GM18868 (cell line): Measurements from ENCODE around the gene JMJD6.
"Not testable (repeated sequence)": the region's sequence is repeated elsewhere in the genome, so short reads cannot be mapped to it uniquely, and the experiment has no call there.

Experiments
- ATAC-seq: cut with Tn5 transposase; IDR thresholded peaks from one replicate; pipeline ENCODE4 v1.9.1; 2021; ENCODE audit warnings: mild to moderate bottlenecking, moderate library complexity; ENCODE audit not compliant: unreplicated experiment

The JMJD6 gene

GRCh38 chr17:76718516-76718915 lies 7.9 kb downstream of the JMJD6 start:
- no peak for ATAC-seq

GRCh38 chr17:76716839-76717215 lies 9.6 kb downstream of the JMJD6 start:
- no peak for ATAC-seq

DNA sequence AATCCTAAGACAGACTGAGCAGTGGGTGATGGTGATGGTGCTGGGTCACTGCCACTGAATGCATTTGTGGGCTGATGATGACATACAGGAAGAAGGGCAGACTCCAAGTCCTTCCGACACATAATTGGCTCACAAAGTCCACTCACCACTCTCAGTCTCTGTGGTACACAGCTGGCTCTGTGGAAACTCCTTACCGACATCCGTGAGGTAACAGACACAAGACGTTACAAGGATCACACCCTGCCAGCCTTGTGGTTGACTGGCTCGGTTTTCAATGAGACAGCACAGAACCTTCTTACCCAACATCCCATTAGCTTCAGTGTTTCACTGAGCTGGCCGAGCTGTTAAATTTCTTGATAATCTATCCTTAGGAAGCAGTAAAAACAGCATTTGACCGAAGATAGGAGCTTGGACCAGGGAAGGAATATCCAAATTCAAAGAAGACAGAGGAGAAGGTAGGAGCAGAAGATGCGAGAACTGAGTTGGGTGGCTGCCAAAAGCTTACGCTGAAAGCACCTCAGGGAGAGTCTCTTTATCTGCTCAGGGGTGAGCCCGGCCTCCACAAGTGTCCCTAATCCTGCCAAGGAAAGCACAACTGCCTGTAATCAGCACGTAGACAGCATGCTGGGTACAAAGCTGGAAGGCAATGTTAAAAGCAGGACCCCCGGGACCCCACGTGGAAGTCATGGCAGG lies 10.1 kb downstream of the JMJD6 start:
- no peak for ATAC-seq

- no peak for ATAC-seq
Measured at GRCh38 chr17:76715496-76715830, 10.9 kb downstream of the JMJD6 start.

DNA sequence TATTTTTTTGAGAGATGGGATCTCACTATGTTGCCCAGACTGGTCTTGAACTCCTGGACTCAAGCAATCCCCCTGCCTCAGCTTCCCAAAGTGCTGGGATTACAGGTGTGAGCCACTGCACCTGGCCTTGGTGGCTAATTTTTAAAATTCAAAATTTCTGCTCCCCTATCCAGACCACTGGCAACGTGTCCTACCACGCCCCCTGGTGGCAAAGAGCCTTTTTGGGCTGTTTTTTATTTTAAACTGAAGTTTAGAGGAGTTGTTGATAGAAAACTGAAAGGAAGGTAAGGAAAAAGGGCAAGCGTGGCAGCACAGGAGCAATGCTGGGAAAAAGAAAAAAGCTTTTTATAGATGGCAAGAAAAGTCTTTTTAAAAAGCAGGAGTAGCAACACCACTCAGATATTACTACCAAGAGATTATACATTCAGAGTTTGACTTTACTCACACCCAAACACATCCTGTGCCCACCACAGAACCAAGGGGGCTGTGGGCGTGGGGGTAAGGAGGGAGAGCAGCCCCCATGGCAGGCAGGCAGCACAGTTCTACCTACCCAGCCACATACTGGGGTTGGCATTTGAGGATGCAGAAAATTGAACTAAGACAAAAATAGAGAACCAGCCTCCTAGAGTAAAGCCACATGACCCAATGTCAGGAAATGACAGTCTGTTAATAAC lies 11.4 kb downstream of the JMJD6 start:
- ATAC-seq = no peak

- no peak for ATAC-seq
Measured at GRCh38 chr17:76714336-76714735, 12.1 kb downstream of the JMJD6 start.

DNA sequence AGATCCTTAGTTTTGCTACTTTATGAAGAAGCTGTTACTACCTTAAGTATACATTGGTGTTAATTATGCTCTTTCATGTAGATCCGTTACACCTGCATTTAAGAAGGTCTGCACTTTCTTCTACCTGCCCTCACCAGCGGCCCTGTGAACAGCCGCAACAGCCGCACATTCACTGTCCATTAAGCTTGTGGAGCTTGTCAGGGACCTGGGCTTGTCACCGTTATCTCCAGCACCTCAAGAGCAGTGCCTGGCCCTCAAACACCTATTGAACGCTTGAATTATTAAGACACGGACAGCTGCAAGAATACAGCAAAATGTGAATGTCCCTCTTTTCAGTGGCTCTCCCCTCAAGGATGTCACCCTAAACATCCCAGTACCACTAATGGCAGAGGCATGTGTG lies 12.6 kb downstream of the JMJD6 start:
- no peak for ATAC-seq

GRCh38 chr17:76712321-76712720 lies 14.1 kb downstream of the JMJD6 start:
- ATAC-seq = not testable (repeated sequence)

DNA sequence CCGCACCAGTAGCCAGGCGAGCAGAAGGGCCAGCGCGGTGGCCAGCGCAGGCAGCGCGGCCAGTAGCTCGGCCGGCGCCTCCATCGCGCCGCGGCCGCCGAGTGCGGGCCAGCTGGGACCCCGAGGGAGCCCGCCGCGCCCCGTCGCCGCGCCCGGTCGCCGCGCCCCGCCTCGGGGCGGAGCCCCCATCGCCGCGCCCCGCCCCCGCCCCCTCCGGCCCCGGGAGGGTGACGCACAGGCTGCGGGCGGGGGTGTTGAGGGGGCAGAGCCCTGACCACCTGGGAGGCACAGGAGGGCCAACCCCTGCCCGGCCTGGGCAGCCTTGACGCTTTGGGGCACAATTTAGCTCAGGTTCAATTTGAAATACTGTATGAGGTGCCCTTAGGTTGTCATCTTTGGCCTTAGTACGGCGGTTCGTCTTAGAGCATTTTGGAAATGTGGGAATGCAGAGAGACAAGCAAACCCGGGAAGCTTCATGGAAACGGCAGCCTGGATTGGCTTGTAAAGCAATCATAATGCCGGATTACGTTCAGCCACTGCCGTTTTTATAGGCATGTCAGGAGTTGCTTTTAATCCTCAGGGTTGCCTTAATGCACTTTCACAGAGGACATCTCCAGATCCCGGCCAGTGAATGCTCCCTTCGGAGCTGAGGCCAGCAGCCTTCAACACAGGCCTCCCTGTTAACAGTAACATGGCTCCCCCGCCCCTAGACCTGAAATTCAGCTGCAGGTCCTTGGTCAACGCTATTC lies 15.4 kb downstream of the JMJD6 start, which contains the start of gene MXRA7:
TSS of gene MXRA7 (minus strand) at position 103 of the 749 bp plus-strand sequence. CDS start at position 84, 19 bp downstream.
- ATAC-seq = peak; percentile 55

DNA sequence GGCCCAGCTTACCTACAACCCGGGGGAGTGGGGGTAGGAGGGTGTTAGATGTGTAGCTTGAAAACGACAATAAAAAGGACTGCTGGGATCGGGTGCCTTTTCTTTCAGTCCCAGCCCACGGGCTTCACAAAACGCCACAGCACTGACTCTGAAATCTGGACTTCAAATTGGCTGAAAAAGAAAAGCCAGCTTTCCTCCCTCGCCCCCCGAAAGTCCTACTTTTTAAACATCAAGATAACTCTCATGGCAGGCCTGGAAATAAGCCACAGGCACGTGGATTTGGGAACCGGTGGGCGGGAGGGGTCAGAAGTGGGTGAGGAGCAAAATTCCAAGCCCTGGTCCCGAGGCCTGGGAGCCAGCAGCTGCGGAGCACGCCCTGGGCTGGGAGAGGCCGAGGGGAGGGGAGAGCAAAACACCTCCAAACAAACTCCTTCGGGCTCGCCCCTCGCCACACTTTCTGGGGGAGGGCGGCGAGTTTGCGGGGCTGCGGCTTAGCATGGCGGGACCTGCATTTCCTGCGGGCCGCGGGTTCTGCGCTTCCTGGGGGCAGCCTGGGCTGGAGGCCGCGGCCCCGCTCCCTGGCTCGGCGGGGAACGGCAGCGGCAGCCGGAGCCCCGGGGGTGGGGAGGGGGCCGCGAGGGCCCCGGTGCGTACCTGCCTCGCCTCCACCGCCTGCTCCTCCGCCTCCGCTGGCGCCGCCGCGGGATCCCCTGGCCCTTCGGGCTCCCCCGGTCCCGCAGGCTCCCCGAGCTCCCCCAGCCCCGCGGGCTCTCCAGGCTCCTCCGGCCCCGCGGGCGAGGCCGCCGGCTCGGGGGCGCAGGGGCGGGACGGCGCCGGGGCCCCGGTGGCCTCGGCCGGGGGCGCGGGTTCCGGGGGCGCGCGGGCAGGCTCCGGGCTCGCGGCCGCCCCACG lies 16.2 kb downstream of the JMJD6 start:
- ATAC-seq = not testable (repeated sequence)

GRCh38 chr17:76709077-76709950 lies 17.1 kb downstream of the JMJD6 start:
- ATAC-seq = no peak

DNA sequence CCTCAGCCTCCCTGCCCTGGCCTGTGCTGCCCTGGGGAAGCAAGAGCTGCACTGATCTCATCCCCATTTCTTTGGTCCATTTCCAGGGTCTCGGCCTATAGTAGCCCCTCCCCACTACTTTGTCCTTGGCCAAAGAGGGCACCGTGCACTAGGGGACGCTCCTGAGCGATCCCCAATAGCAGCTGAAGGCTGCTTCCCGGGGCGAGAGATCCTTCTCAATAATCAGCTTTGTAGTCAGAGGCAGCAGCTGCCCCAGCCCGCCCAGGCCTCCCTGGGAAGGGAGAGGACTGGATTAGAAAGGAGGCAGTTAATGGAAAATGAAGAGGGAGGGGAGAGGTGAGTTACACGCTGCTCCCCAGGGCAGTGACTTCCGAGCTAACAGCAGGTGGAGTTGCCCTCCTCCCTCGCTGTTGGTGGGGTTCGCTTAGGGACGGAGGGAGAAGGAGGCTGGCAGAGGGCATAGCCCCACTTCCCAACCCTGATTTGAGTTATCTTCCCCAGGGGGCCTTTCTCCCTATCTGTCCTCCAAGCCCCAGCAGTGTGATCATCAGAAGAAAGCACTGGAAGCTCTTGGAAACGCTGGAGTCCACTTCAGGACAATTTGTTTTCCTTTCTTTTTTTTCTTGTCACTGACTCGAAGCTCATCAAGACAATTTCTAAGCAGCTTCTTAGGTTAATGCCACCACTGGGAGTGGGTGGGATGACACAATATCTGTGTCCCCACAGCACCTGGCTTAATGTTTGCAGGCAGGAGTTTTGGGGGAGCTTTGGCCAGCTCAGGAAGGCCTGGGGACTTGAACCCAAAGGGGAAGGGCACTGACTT lies 18.2 kb downstream of the JMJD6 start:
- ATAC-seq = no peak

GRCh38 chr17:76706817-76707216 lies 19.6 kb downstream of the JMJD6 start:
- ATAC-seq = no peak

GRCh38 chr17:76704805-76705204 lies 21.6 kb downstream of the JMJD6 start:
- no peak for ATAC-seq

GRCh38 chr17:76702941-76703637 lies 23.3 kb downstream of the JMJD6 start:
- ATAC-seq = no peak

DNA sequence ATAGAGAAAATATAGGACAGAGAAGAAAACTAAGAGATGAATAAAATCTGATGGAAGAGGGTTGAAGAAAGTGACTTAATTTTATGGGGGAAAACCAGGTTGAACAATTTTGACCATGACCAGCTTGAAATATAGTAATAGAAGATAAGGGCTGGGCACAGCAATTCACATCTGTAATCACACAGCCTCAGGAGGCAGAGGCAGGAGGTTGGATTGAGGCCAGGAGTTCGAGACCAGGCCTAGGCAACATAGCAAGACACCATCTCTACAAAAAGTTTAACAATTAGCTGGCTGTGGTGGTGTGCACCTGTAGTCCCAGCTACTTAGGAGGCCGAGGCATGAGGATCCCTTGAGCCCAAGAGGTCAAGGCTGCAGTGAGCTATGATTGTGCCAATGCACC lies 24.3 kb downstream of the JMJD6 start:
- no peak for ATAC-seq

GRCh38 chr17:76701471-76701967 lies 24.9 kb downstream of the JMJD6 start:
- no peak for ATAC-seq
